ENCODE measurements around the gene LCK.
"Not testable (repeated sequence)": the region's sequence is repeated elsewhere in the genome, so short reads cannot be mapped to it uniquely, and the experiment has no call there.

LCK gene

DNA sequence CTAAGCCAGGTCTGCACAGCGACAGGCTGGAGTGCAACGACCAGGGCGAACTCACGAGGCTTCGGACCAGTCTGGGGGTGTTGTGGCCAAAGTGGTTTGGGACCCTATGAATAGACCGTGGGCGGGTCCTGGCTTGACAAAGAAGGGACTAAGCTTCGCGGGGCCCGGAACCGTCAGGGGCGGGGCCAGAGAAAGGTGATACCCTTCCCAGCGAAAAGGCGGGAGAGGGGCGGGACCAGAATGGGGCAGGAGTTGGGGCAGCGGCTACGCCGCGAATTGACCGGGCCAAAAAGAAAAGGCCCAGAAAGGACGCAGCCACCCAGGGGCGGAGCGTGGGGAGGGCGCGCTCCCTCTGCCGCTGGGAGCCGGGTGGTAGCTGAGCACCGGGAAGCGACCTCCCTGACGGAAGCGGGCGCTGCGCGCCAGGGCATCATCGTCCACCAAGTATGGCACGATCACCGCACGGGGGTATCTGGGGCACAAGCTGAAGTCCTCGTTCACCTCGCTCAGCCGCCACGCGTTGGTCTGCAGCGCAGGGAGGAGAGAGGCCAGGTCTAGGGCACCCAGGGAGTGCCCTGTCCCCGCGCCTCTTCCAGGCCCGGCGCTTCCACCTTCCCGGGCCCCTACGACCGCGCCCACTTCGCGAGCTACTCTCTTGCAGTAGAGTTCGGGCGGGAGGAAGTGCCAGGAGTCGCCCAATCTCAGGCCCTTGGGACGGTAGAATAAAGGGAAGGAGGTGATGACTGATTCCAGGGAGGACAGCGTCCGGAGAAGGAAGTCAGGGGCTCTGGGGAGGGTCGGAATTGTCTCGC is 10.7 kb upstream of the LCK start:
- peak; percentile 17 for DNase-seq

DNA sequence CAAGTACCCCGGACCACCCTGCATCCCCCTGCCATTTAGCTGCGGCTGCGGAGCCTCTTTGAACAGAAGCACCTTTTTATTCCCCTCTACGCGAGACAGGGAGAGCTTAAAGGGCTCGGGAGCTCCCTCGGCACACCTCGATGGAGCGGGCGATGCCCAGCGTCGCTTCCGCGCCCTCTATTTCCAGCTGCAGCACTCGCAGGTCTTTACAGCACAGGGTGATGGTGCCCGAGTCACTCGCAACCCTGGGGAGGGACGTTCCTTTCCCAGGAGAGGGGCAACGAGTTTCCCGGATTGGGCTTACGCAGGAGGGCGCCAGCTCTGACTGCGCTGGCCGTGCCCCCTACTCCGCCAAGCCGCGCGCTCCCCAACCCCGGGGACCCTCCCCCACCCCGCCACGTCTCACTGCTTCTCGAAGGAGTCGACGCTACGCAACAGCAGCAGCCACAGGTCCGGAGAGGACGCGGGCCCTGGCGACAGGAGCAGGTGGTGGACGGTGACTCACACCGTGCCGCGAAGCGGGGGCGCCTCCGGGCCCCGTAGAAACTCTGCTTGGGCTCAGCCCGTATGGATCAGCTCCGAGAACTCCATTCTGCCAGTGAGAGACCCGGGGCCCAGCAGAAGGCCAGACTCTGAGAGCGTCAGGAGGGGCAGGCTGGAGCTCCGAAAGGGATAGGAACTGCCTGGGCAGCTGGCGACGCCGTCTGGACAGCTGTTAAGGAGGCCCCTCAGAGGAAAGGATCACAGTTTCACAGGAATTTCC is 9.9 kb upstream of the LCK start:
- DNase-seq: peak in 1 of 2 donors; percentile 13

DNA sequence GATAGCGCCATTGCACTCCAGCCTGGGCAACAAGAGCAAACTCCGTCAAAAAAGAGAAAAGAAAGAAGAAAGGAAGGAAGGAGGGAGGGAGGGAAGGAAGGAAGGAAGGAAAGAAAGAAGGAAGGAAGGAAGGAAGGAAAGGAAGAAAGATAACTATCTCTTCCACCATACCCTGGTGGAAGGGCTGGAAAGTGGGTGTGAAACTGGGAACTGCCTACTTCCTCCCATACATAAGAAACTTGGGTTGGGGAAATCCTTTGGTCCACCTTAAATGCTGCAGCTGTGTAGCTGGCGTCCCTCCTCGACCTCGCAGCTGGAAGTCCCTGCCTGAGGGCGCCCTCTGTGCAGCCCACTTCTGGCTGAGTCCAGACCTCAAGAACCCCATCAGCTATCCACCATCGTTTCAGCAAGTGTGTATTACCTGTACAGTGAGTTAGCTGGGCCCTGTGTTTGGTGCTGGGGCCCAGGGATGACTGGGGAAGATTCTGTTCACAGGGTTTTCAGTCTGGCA is 8.7 kb upstream of the LCK start:
- DNase-seq: no peak

DNA sequence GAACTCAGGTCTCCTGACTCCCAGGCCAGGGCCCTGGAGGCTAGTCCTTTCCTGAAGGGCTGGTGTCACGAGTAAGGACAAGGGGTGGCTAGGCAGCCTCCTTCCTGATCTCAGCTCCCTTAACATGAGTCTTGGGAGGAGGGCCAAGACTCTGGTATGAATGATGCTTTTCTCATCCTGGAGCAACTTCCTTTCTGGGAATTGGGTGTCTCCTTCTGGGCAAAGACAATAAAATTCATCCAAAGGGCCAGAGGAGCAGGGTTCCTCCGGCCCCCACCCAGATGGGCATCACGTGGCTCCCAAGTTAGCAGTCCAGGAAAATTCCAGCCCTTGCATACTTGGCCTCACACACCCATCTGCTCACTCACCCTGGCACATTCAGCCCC is 4.2 kb upstream of the LCK start, which contains the start of gene FAM167B:
TSS of gene FAM167B (plus strand) at position 335 of the 386 bp plus-strand sequence. CDS start 200 bp downstream, outside the sequence.
- DNase-seq: no peak

DNA sequence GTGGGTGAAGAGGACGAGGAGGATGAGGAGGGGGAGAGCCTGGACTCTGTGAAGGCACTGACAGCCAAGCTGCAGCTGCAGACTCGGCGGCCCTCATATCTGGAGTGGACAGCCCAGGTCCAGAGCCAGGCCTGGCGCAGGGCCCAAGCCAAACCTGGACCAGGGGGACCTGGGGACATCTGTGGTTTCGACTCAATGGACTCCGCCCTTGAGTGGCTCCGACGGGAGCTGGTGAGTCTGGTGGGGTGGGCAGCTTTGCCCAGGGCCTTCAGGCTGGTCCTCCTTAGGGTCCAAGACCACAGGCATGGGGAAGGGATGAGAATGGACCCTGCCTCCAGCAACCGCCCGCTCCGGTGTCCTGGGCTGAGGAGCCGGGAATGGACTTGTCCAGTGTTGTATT is 3.6 kb upstream of the LCK start:
- DNase-seq: no peak

DNA sequence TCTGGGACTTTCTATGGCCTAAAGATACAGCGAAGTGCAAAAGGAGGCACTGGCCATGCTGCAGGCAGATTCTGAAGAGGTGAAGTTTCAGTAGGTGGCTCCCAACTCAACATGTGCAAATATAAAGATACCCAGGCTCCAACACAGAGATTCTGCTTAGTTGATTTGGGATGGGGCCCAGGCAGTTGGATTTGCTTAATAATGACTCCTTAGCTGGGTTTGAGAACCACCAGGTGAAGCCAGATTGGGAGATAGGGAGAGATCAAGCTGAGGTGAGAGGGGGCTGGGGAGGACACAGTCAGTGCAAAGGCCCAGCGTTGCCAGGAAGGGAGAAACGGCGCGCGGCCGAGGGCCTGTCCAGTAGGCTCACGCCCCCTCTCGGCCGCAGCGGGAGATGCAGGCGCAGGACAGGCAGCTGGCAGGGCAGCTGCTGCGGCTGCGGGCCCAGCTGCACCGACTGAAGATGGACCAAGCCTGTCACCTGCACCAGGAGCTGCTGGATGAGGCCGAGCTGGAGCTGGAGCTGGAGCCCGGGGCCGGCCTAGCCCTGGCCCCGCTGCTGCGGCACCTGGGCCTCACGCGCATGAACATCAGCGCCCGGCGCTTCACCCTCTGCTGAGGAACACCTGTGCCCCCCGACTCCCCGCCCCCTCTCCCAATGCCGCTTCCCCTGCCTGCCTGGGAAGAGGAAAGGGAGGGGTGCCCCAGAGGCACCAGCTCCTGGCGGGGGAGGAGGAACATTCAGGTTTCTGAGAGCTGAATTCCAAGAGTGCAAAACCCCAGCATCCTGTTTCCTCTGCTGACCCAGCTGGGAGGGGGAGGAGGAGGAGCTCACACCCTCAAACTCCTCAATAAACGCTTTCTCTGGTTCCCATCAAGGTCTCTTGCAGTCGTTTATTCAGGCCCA is 2.8 kb upstream of the LCK start:
- DNase-seq: peak in 1 of 2 donors; percentile 15

DNA sequence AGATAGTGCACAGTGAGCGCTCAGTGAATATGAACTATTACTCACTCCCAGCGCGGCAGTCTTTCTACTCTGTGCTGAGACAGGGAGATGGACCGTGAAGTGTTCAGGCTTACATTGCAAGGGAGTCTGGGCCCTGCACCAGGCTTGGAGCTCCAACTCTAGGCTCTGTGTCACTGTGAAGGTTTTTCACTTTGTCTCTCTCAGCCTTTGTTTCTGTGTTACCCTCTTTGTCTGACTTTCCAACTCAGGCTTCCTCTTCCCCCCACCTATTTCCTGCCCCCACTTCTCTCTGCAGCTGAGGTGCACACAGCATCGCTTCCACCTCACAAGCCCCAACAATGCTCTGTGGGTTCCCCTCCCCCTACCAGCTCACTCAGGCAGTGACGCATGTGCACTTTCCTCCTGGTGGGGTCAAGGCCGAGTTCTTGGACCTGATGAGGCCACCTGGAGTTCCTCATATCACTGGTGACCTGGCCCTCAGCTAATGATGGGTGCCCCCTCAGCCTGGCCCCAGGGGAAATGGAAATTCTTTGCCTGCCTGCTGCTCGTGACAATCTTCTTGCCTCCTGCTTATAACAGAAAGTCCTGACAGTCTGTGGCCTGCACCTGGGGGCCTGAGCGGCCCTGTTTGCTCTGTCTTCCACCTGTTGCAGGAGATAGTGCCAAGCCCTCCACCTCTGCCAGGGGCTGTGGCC is 1.1 kb upstream of the LCK start:
- peak in 1 of 2 donors; percentile 83 for DNase-seq

DNA sequence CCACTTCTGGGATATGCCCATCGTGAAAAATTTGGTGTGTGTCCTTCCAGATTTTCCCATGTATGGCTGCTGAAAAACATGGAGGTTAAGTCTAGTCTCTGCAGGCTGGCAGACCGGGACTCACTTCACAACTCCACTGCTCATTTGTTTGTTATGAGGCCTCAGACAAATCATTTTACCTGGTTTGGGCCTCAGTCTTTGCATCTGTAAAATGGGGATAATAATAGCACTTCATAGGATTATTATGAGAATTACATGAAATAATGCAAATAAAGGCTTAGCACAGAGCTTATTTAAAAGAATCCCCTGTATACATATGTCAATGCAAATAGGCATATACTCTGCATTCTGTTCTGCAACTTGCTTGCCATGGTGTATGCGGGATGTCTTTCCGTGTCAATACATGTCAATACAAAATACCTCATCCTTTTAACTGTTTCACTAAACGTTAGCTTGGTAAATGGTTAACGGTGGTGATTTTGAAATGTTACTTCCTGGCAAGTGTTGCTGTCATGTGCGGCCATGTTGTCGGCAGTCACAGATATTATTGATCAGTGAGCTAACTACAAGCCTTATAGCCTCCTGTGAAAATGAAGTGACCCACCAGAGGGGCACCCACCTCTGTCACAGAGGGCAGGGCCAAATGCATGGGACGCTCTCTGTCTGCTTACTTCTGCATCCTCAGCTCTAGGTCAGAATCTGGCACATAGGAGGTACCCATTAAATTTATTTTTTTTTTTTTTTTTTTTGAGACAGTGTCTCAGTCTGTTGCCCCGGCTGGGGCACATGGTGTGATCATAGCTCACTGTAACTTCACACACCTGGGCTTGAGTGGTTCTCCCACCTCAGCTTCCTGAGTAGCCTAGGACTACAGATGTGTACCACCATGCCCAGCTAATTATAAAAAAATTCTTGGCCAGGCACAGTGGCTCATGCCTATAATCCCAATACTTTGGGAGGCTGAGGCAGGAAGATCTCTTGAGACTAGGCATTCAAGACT is 4.3 kb downstream of the LCK start:
- DNase-seq: no peak

DNA sequence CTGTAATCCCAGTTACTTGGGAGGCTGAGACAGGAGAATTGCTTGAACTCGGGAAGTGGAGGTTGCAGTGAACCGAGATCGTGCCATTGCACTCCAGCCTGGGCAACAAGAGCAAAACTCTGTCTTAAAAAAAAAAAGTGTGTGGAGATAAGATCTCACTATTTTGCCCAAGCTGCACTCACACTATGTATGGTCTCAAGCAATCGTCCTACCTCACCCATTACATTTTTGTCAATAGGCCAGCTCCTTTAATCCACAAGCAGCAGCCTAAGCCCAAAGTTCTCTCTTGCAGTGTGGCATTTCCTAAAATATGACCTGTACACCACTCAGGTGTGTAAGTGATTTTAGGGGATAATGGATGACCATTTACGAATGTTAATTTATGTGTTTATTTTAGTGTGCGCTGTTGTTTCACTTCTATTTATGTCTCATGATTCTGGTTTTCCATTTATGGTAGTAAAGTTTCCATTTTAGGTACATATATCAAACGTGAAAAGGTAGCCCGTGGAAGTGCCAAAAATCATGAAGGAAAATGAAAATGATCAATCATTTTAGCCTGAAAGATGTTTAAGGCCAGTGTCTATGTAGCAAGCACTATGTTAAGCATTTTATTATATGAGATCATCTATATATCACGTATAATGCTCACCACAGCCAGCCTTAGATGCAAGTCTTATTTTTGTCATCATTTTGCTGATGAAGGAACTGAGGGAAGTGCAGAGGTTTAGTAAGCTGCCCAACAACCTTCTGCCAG is 5.6 kb downstream of the LCK start:
- no peak for DNase-seq

DNA sequence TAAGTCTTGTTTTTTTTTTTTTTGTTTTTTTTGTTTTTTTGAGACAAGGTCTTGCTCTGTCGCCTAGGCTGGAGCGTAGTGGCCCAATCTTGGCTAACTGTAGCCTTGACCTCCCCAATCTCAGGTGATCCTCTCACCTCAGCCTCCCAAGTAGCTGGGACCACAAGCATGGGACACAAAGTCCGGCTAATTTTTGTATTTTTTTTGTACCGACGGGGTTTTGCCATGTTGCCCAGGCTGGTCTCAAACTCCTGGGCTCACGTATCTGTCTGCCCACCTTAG is 6.1 kb downstream of the LCK start:
- no peak for DNase-seq

DNA sequence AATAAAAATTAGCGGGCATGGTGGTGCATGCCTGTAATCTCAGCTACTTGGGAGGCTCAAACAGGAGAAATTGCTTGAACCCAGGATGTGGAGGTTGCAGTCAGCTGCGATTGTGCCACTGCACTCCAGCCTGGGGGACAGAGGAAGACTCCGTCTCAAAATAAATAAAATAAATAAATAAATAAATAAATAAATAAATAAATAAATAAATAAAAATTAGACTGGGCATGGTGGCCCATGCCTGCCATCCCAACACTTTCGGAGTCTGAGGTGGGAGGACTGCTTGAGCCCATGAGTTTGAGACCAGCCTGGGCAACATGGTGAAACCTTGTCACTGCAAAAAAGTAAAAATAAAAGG is 12.2 kb downstream of the LCK start:
- not testable (repeated sequence) for DNase-seq

DNA sequence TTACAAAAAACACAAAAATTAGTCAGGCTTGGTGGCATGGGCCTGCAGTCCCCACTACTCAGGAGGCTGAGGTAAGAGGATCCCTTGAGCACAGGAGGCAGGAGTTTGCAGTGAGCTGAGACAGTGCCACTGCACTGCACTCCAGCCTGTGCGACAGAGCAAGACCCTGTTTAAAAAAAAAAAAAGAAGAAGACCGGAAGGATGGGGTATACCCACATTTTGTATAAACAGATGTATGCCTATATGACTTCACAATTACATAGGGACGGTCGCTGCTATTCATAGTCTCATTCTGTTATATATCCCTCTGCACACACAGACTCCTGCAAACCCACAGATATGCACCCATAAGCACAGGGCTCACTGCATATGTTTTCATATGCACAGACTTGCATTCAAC is 12.7 kb downstream of the LCK start:
- DNase-seq: no peak

DNA sequence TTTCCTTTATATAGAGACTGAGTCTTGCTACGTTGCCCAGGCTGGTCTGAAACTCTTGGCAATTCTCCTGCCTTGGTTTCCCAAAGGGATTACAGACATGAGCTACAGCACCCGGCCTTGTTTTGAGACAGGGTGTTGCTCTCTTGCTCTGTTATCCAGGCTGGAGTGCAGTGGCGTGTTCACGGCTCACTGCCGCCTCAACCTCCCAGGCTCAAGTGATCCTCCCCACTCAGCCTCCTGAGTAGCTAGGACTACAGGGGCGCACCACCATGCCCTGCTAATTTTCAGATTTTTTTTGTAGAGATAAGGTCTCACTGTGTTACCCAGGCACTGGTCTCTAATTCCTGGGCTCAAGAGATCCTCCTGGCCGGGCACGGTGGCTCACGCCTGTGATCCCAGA is 14.8 kb downstream of the LCK start:
- no peak for DNase-seq

DNA sequence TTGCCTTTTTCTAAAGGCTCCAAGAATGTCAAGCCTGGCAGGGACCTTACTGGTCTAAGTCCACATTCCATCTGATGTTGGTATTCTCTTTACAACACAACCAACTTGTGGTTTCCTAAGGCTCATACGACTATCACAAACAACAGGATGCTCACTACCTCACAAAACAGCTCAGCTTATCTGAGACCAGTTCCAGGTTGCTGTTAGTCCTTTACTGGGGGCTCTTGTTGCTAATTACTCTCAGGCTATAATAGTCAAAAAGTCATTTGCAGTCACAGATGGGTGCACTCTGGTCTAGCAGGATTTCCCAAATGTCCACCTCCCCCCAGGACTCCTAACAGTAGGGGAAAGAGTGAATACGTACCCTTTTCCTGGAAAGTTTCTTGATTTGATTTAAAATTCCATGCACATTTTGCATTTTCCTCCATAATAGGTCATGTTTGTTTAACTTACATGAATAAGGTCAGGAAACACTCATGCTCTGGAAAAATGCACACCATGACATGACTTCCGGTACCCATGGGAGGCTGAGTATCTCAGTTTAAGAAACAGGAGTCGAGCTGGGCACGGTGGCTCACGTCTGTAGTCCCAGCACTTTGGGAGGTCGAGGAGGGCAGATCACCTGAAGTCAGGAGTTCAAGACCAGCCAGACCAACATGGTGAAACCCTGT is 16.0 kb downstream of the LCK start:
- DNase-seq: no peak

DNA sequence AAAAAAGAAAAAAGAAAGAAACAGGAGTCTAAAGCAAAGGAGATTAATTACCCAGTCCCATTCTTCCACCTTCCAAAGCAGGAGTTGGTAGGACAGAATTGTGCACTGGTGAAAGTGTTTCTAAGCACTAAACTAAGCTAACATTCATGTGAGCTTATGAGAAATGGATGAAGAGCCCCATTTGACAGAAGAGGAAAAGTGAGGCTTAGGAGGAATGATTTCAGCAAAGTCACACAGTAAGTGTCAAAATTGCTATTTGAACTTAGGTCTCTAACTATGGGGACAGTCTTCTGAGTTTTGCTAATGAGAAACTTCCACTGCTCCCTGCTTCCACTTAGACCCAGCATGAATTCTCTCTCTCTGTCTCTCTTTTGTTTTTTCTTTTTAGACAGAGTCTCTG is 18.7 kb downstream of the LCK start:
- no peak for DNase-seq

DNA sequence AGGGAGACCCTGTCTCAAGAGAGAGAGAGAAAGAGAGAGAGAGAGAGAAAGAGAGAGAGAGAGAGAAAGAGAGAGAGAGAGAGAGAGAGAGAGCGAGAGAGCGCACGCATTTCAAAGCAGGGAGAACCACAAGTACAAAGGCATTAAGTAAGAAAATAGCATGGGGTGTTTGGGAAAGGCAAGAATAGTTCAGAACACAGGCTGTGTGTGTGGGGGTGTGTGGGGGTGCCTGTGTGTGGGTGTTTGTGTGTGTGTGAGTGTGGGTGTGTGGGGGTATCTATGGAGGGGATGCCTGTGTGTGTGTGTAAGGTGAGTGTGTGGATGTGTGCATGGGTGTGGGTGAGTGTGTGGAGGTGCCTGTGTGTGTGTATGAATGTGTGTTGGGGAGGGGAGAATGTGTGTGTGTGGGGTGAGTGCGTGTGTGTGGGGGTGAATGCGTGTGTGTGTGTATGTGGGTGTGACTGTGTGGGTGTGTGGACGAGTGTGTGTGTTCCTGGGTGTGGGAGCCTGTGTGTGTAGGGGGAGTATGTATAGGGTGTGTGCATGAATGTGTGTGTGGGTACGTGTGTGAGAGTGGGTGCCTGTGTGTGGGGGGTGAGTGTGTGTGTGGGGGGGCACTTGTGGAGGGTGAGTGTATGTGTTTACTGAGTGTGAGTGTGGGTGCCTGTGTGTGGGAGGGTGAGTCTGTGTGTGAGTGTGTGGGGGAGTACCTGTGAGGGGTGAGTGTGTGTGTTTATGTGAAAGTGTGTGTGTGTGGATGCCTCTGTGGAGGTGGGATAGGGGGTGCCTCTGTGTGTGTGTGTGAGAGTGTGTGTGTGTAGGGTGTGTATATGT is 21.7 kb downstream of the LCK start:
- DNase-seq: no peak

DNA sequence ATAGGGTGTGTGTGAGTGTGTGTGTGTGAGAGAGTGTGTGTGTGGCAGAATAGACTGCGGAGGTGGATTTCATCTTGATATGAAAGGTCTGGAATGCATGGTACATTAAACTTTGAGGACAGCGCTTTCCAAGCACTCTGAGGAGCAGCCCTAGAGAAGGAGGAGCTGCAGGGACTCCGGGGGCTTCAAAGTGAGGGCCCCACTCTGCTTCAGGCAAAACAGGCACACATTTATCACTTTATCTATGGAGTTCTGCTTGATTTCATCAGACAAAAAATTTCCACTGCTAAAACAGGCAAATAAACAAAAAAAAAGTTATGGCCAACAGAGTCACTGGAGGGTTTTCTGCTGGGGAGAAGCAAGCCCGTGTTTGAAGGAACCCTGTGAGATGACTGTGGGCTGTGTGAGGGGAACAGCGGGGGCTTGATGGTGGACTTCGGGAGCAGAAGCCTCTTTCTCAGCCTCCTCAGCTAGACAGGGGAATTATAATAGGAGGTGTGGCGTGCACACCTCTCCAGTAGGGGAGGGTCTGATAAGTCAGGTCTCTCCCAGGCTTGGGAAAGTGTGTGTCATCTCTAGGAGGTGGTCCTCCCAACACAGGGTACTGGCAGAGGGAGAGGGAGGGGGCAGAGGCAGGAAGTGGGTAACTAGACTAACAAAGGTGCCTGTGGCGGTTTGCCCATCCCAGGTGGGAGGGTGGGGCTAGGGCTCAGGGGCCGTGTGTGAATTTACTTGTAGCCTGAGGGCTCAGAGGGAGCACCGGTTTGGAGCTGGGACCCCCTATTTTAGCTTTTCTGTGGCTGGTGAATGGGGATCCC is 22.5 kb downstream of the LCK start:
- no peak for DNase-seq

Measured in bone marrow (tissue), 2 donors.